ENCODE measurements around the gene KPNA3.

DNA sequence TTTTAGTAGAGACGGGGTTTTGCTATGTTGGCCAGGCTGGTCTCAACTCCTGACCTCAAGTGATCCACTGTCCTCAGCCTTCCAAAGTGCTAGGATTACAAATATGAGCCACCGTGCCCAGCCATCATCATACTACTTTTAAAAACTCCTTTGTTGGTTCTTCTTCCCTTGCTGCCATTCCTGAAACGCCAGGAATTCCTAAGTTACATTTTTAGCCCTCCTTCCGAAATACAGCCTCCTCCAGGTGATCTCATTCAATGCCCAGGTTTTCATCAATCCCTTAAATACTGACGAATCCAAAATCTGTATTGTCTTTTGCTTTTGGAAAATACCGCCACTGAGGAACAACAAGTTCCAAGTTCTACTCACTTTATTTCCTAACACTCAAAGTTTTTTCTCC, 75.9 kb downstream of the KPNA3 start:
- TF ChIP-seq POLR2AphosphoS5 (IDR thresholded peaks at IDR 0.05; ENCODE audit: low read depth, low read length) (no peak), CTCF (IDR thresholded peaks at IDR 0.05) (no peak), REST (IDR thresholded peaks at IDR 0.05; ENCODE audit: insufficient read depth in 1 of 2, low read depth in 2 of 2, low read length in 1 of 2) (no peak)

Measured in Panc1 (cell line).